ENCODE measurements around the gene LMTK2. TPM values are rescaled to one million over a fixed set of nuclear protein-coding genes. Genes with fewer than 3 reads are reported as not detected.

Gene LMTK2
- total RNA-seq, 1 experiment from 2014 or later = 17.8 TPM

DNA sequence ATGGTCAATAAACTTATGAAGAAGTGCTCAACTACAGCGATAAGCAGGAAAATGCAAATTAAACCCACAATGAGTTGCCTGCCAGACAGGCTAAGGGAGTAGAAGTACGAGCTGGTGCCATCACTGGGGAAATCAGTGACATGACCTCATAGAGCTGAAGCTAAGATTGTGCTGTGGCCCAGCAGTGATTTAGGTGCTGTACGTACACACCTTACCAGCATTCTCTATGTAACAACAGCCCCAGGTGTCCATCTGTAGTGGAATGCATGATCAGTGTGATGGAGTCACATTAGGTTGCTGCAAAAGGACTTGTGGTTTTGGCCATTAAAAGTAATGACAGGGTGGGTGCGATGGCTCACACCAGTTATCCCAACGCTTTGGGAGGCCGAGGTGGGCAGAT is 151.0 kb downstream of the LMTK2 start:
- Histone ChIP-seq H3K27me3 (ENCODE audit: insufficient read depth, low read length) (no peaks in the 10 kb centered on the region), H2AFZ (ENCODE audit: low read depth, low read length, poor library complexity, severe bottlenecking) (no peak overlapping the region), H3K4me2 (ENCODE audit: low read length) (no peak overlapping the region), H3K9me2 (ENCODE audit: insufficient read depth) (no peaks in the 10 kb centered on the region), H3K27ac (ENCODE audit: low read depth, low read length) (no peak overlapping the region), H3K4me1 (ENCODE audit: control insufficient read depth in 1 of 2, insufficient read depth in 2 of 2, low read length in 2 of 2) (peaks cover 5 to 8% of the 10 kb centered on the region in 2 experiments; a peak in 3 of 4 replicates), H4K20me1 (ENCODE audit: insufficient read depth) (no peaks in the 10 kb centered on the region), H3K79me2 (ENCODE audit: insufficient read depth, low read length) (peaks cover 22% of the 10 kb centered on the region), H3K9me3 (ENCODE audit: control insufficient read depth in 1 of 2, insufficient read depth in 1 of 2, low read depth in 1 of 2, low read length in 2 of 2) (no peaks in the 10 kb centered on the region), H3K9ac (ENCODE audit: low read length) (no peak overlapping the region), H3K36me3 (ENCODE audit: control insufficient read depth in 1 of 2, insufficient read depth in 2 of 2, low read length in 2 of 2) (no peaks in the 10 kb centered on the region), H3K4me3 (replicated peaks in 1 of 2; ENCODE audit: low read depth in 1 of 2, low read length in 2 of 2) (no peak overlapping the region)
- ChIA-PET CTCF (no interaction called here), POLR2A (interaction anchor here (1.0 kb wide), 1 partner anchor 11 kb away, joined by 3 read pairs; no protein-coding TSS in a partner anchor), RAD21 (ENCODE audit: low non-redundant PET in 1 of 2, low total read pairs in 2 of 2, uncharacterized antibody in 2 of 2, unreplicated experiment in 2 of 2) (no interaction called here)
- TF ChIP-seq ZNF274 (IDR thresholded peaks at IDR 0.05; ENCODE audit: low read depth, low read length) = no peak
- TF ChIP-seq, protein P1, sequence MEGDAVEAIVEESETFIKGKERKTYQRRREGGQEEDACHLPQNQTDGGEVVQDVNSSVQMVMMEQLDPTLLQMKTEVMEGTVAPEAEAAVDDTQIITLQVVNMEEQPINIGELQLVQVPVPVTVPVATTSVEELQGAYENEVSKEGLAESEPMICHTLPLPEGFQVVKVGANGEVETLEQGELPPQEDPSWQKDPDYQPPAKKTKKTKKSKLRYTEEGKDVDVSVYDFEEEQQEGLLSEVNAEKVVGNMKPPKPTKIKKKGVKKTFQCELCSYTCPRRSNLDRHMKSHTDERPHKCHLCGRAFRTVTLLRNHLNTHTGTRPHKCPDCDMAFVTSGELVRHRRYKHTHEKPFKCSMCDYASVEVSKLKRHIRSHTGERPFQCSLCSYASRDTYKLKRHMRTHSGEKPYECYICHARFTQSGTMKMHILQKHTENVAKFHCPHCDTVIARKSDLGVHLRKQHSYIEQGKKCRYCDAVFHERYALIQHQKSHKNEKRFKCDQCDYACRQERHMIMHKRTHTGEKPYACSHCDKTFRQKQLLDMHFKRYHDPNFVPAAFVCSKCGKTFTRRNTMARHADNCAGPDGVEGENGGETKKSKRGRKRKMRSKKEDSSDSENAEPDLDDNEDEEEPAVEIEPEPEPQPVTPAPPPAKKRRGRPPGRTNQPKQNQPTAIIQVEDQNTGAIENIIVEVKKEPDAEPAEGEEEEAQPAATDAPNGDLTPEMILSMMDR (IDR thresholded peaks at IDR 0.05 in 2 of 3, conservative IDR thresholded peaks at IDR 0.05 in 1 of 3; ENCODE audit: borderline replicate concordance in 1 of 3, insufficient read depth in 1 of 3, low read depth in 2 of 3, low read length in 2 of 3) = no peak
- no peak for TF ChIP-seq YY1 (IDR thresholded peaks at IDR 0.05; ENCODE audit: extremely low read depth, insufficient replicate concordance, low read depth, low read length)
- no peak for TF ChIP-seq ZBTB33 (IDR thresholded peaks at IDR 0.05; ENCODE audit: extremely low read depth, insufficient replicate concordance, low read length)
- no peak for TF ChIP-seq TCF7L2 (IDR thresholded peaks at IDR 0.05; ENCODE audit: borderline replicate concordance, extremely low read depth, insufficient read depth, insufficient read length)
- no peak for TF ChIP-seq POLR2AphosphoS5 (IDR thresholded peaks at IDR 0.05; ENCODE audit: low read depth, low read length)
- TF ChIP-seq MAX (IDR thresholded peaks at IDR 0.05) = no peak
- DNase-seq (ENCODE audit: low read depth, low spot score) (no peak), ATAC-seq (no peak)
- intact Hi-C loops (cut with micrococcal nuclease) = no loop called here
- no TSS peak for BruUV-seq (replicated peaks)

Other genes with a start within 250 kb of the LMTK2 start
- 282 TPM for gene ASNS, start 234.5 kb upstream of the LMTK2 start, total RNA-seq (2021; ENCODE audit: unreplicated experiment)
- not detected for gene OCM2, start 116.7 kb upstream of the LMTK2 start, total RNA-seq (2021; ENCODE audit: unreplicated experiment)
- 5.2 TPM for gene BHLHA15, start 104.6 kb downstream of the LMTK2 start, total RNA-seq (2021; ENCODE audit: unreplicated experiment)
- 19.9 TPM for gene TECPR1, start 145.4 kb downstream of the LMTK2 start, total RNA-seq (2021; ENCODE audit: unreplicated experiment)
- gene BRI3, start 174.8 kb downstream of the LMTK2 start, total RNA-seq (2021; ENCODE audit: unreplicated experiment) = 102 TPM

All from HCT116 (cell line).